Measurements from ENCODE around the gene ZNF430. TPM values are rescaled to one million over a fixed set of nuclear protein-coding genes. Genes with fewer than 3 reads are reported as not detected.

The ZNF430 gene
- total RNA-seq, 5 donors from 2014 or later (not counting 1 experiment from before 2014, with no cell fraction given) = 33.2 to 47.3 (median 45.2) TPM

GRCh38 chr19:21023901-21024300, 3.4 kb downstream of the ZNF430 start:
- ATAC-seq (replicated peaks in 1 of 4) (no peak), DNase-seq (no peak)
- Histone ChIP-seq H3K9me3 (no peaks in the 10 kb centered on the region), H3K36me3 (ENCODE audit: control insufficient read depth in 2 of 2, extremely low read depth in 1 of 2, insufficient read depth in 1 of 2, low read length in 1 of 2) (peaks cover 0 to 31% of the 10 kb centered on the region in 2 donors), H3K27me3 (replicated peaks in 1 of 2; ENCODE audit: control insufficient read depth in 2 of 2, extremely low read depth in 1 of 2, insufficient read depth in 2 of 2, low read length in 1 of 2) (no peaks in the 10 kb centered on the region), H3K27ac (ENCODE audit: low read length) (no peak overlapping the region), H3K4me1 (ENCODE audit: control insufficient read depth in 1 of 2, extremely low read depth in 1 of 2, insufficient read depth in 2 of 2, low read length in 2 of 2) (peaks cover 11 to 32% of the 10 kb centered on the region in 2 experiments), H3K4me3 (ENCODE audit: control insufficient read depth in 1 of 2, extremely low read depth in 1 of 2, low read length in 1 of 2) (no peak overlapping the region)
- peaks cover 78 to 86% (median 85%) of the 10 kb centered on the region in 3 donors for H3K4me1 Mint-ChIP-seq
- H3K27me3 Mint-ChIP-seq = no peaks in the 10 kb centered on the region
- peak overlapping the region in 1 of 2 donors; percentile 0 for H3K27ac Mint-ChIP-seq
- ChIA-PET POLR2A (interaction anchor here (0.6 kb wide), 3 partner anchors 24 to 1950 kb away, joined by 3 to 9 read pairs (median 3); no protein-coding TSS in a partner anchor), CTCF (interaction anchor here in 1 of 2 donors (0.6 kb wide), 1 partner anchor 22 kb away, joined by 3 read pairs; no protein-coding TSS in a partner anchor)
- H3K4me3 Mint-ChIP-seq = peak overlapping the region in 1 of 3 donors; percentile 24
- peaks cover 53% of the 10 kb centered on the region for H3K36me3 Mint-ChIP-seq
- no peaks in the 10 kb centered on the region for H3K9me3 Mint-ChIP-seq

DNA sequence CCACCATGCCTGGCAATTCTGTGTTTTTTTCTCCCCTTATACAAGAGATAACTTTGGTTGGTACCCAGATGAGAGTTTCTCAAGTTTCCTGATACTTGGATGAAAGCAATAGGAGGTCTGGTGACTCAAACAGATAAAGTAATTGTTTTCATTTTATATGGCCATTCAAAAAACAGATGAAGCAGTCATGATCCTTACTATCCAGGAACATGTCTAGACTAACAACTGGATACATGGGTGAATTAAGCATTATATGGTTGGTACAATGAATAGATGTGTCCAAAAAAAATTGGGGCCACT, 8.5 kb downstream of the ZNF430 start:
- Mint-ChIP-seq H3K36me3 (peaks cover 70% of the 10 kb centered on the region), H3K9me3 (no peaks in the 10 kb centered on the region), H3K4me3 (peak overlapping the region in 1 of 3 donors; percentile 3), H3K27me3 (no peaks in the 10 kb centered on the region), H3K27ac (peak overlapping the region in 1 of 2 donors; percentile 64), H3K4me1 (peaks cover 68 to 77% (median 76%) of the 10 kb centered on the region in 3 donors)
- Histone ChIP-seq H3K36me3 (ENCODE audit: control insufficient read depth in 2 of 2, extremely low read depth in 1 of 2, insufficient read depth in 1 of 2, low read length in 1 of 2) (peaks cover 8 to 41% of the 10 kb centered on the region in 2 donors), H3K27ac (ENCODE audit: low read length) (no peak overlapping the region), H3K4me1 (ENCODE audit: control insufficient read depth in 1 of 2, extremely low read depth in 1 of 2, insufficient read depth in 2 of 2, low read length in 2 of 2) (peaks cover 0 to 17% of the 10 kb centered on the region in 2 experiments), H3K27me3 (replicated peaks in 1 of 2; ENCODE audit: control insufficient read depth in 2 of 2, extremely low read depth in 1 of 2, insufficient read depth in 2 of 2, low read length in 1 of 2) (no peaks in the 10 kb centered on the region), H3K9me3 (no peaks in the 10 kb centered on the region), H3K4me3 (ENCODE audit: control insufficient read depth in 1 of 2, extremely low read depth in 1 of 2, low read length in 1 of 2) (no peak overlapping the region)
- no peak for DNase-seq
- CTCF ChIA-PET = no interaction called here
- no peak for ATAC-seq (replicated peaks in 1 of 4)
- POLR2A ChIA-PET = no interaction called here

- peaks cover 20 to 49% (median 39%) of the 10 kb centered on the region in 3 donors for H3K9me3 Mint-ChIP-seq
- peaks cover 5% of the 10 kb centered on the region for H3K9me3 ChIP-seq
- no peak overlapping the region for H3K27ac ChIP-seq (ENCODE audit: low read length)
- peaks cover 19 to 34% (median 31%) of the 10 kb centered on the region in 3 donors for H3K4me1 Mint-ChIP-seq
- no peak overlapping the region for H3K4me3 Mint-ChIP-seq
- peaks cover 77% of the 10 kb centered on the region for H3K36me3 Mint-ChIP-seq
- DNase-seq = no peak
- no peak overlapping the region for H3K27ac Mint-ChIP-seq
- H3K27me3 Mint-ChIP-seq = no peaks in the 10 kb centered on the region
- H3K4me3 ChIP-seq (ENCODE audit: control insufficient read depth in 1 of 2, extremely low read depth in 1 of 2, low read length in 1 of 2) = no peak overlapping the region
- H3K4me1 ChIP-seq (ENCODE audit: control insufficient read depth in 1 of 2, extremely low read depth in 1 of 2, insufficient read depth in 2 of 2, low read length in 2 of 2) = no peaks in the 10 kb centered on the region
- no peak for ATAC-seq (replicated peaks in 1 of 4)
- POLR2A ChIA-PET = no interaction called here
- CTCF ChIA-PET = no interaction called here
- H3K36me3 ChIP-seq (ENCODE audit: control insufficient read depth in 2 of 2, extremely low read depth in 1 of 2, insufficient read depth in 1 of 2, low read length in 1 of 2) = peaks cover 0 to 52% of the 10 kb centered on the region in 2 donors
- H3K27me3 ChIP-seq (replicated peaks in 1 of 2; ENCODE audit: control insufficient read depth in 2 of 2, extremely low read depth in 1 of 2, insufficient read depth in 2 of 2, low read length in 1 of 2) = no peaks in the 10 kb centered on the region
Measured at GRCh38 chr19:21045028-21045427, 24.6 kb downstream of the ZNF430 start.

- Mint-ChIP-seq H3K36me3 (peaks cover 70% of the 10 kb centered on the region), H3K27me3 (no peaks in the 10 kb centered on the region), H3K9me3 (peaks cover 20 to 53% (median 41%) of the 10 kb centered on the region in 3 donors), H3K27ac (no peak overlapping the region), H3K4me3 (no peak overlapping the region), H3K4me1 (peaks cover 19 to 34% (median 31%) of the 10 kb centered on the region in 3 donors)
- Histone ChIP-seq H3K27me3 (replicated peaks in 1 of 2; ENCODE audit: control insufficient read depth in 2 of 2, extremely low read depth in 1 of 2, insufficient read depth in 2 of 2, low read length in 1 of 2) (no peaks in the 10 kb centered on the region), H3K36me3 (ENCODE audit: control insufficient read depth in 2 of 2, extremely low read depth in 1 of 2, insufficient read depth in 1 of 2, low read length in 1 of 2) (peaks cover 0 to 51% of the 10 kb centered on the region in 2 donors), H3K4me1 (ENCODE audit: control insufficient read depth in 1 of 2, extremely low read depth in 1 of 2, insufficient read depth in 2 of 2, low read length in 2 of 2) (no peaks in the 10 kb centered on the region), H3K27ac (ENCODE audit: low read length) (no peak overlapping the region), H3K4me3 (ENCODE audit: control insufficient read depth in 1 of 2, extremely low read depth in 1 of 2, low read length in 1 of 2) (no peak overlapping the region), H3K9me3 (peaks cover 5% of the 10 kb centered on the region)
- WGBS (ENCODE audit: insufficient coverage) = 100% methylated on average over 1 of the region's 3 CpGs
- ChIA-PET POLR2A (interaction anchor here in 1 of 2 donors (0.5 to 0.7 kb wide), 2 partner anchors 26 to 92 kb away, joined by 4 to 10 read pairs; no protein-coding TSS in a partner anchor), CTCF (interaction anchor here in 1 of 2 donors (0.5 kb wide), 1 partner anchor 9 kb away, joined by 5 read pairs; no protein-coding TSS in a partner anchor)
- DNase-seq (no peak), ATAC-seq (replicated peaks in 1 of 4) (no peak)
Measured at GRCh38 chr19:21046489-21046888, 26.0 kb downstream of the ZNF430 start.

- peaks cover 69% of the 10 kb centered on the region for H3K36me3 Mint-ChIP-seq
- H3K9me3 Mint-ChIP-seq = peaks cover 20 to 59% (median 47%) of the 10 kb centered on the region in 3 donors
- peaks cover 8% of the 10 kb centered on the region for H3K9me3 ChIP-seq
- no peaks in the 10 kb centered on the region for H3K4me1 ChIP-seq (ENCODE audit: control insufficient read depth in 1 of 2, extremely low read depth in 1 of 2, insufficient read depth in 2 of 2, low read length in 2 of 2)
- ATAC-seq (replicated peaks in 1 of 4) = no peak
- peaks cover 19 to 33% (median 30%) of the 10 kb centered on the region in 3 donors for H3K4me1 Mint-ChIP-seq
- DNase-seq = no peak
- no peaks in the 10 kb centered on the region for H3K27me3 ChIP-seq (replicated peaks in 1 of 2; ENCODE audit: control insufficient read depth in 2 of 2, extremely low read depth in 1 of 2, insufficient read depth in 2 of 2, low read length in 1 of 2)
- POLR2A ChIA-PET = no interaction called here
- no peak overlapping the region for H3K27ac Mint-ChIP-seq
- WGBS (ENCODE audit: insufficient coverage) = no CpG with 5 or more reads among the region's 2 CpGs
- no peak overlapping the region for H3K4me3 ChIP-seq (ENCODE audit: control insufficient read depth in 1 of 2, extremely low read depth in 1 of 2, low read length in 1 of 2)
- peaks cover under 1 to 44% of the 10 kb centered on the region in 2 donors for H3K36me3 ChIP-seq (ENCODE audit: control insufficient read depth in 2 of 2, extremely low read depth in 1 of 2, insufficient read depth in 1 of 2, low read length in 1 of 2)
- no peaks in the 10 kb centered on the region for H3K27me3 Mint-ChIP-seq
- H3K4me3 Mint-ChIP-seq = no peak overlapping the region
- CTCF ChIA-PET = no interaction called here
- no peak overlapping the region for H3K27ac ChIP-seq (ENCODE audit: low read length)
Measured at GRCh38 chr19:21047716-21048115, 27.3 kb downstream of the ZNF430 start.

DNA sequence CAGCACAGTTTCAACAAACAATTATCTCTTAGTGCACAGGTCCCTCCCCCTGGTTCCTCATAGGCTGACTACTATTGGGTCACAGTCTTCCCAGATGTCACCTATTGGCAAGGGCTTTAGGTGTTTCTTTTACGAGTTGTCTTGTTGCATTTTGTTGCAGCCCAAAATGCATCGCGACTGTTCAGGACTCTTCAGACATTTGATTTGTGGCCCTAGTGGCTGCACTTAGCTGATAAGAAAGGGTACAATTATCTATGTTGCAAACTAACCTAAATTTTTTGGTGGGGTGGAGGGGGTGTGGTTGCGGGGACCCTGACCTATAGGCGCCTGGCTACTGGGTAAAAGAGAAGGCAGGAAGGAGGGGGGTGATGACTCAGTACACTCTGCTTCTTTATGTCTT, 32.4 kb downstream of the ZNF430 start:
- Mint-ChIP-seq H3K9me3 (peaks cover 0 to 34% (median 21%) of the 10 kb centered on the region in 3 donors), H3K4me1 (no peaks in the 10 kb centered on the region), H3K27ac (no peak overlapping the region), H3K36me3 (peaks cover 64% of the 10 kb centered on the region), H3K4me3 (no peak overlapping the region), H3K27me3 (no peaks in the 10 kb centered on the region)
- H3K36me3 ChIP-seq (ENCODE audit: control insufficient read depth in 2 of 2, extremely low read depth in 1 of 2, insufficient read depth in 1 of 2, low read length in 1 of 2) = peaks cover 16 to 43% of the 10 kb centered on the region in 2 donors
- no peak overlapping the region for H3K27ac ChIP-seq (ENCODE audit: low read length)
- no peak for ATAC-seq (replicated peaks in 1 of 4)
- no peak overlapping the region for H3K4me3 ChIP-seq (ENCODE audit: control insufficient read depth in 1 of 2, extremely low read depth in 1 of 2, low read length in 1 of 2)
- no peak for DNase-seq
- no peaks in the 10 kb centered on the region for H3K4me1 ChIP-seq (ENCODE audit: control insufficient read depth in 1 of 2, extremely low read depth in 1 of 2, insufficient read depth in 2 of 2, low read length in 2 of 2)
- H3K9me3 ChIP-seq = peaks cover 31% of the 10 kb centered on the region
- 94% methylated on average over 2 of the region's 5 CpGs for WGBS (ENCODE audit: insufficient coverage)
- no peaks in the 10 kb centered on the region for H3K27me3 ChIP-seq (replicated peaks in 1 of 2; ENCODE audit: control insufficient read depth in 2 of 2, extremely low read depth in 1 of 2, insufficient read depth in 2 of 2, low read length in 1 of 2)
- CTCF ChIA-PET = no interaction called here
- POLR2A ChIA-PET = no interaction called here

GRCh38 chr19:21065336-21065735, 44.9 kb downstream of the ZNF430 start:
- Mint-ChIP-seq H3K4me3 (no peak overlapping the region), H3K27ac (no peak overlapping the region), H3K4me1 (no peaks in the 10 kb centered on the region), H3K36me3 (peaks cover 41% of the 10 kb centered on the region), H3K27me3 (no peaks in the 10 kb centered on the region), H3K9me3 (peaks cover 0 to 12% (median 11%) of the 10 kb centered on the region in 3 donors)
- POLR2A ChIA-PET = interaction anchor here in 1 of 2 donors (0.7 kb wide), 1 partner anchor 735 kb away, joined by 10 read pairs; no protein-coding TSS in a partner anchor
- Histone ChIP-seq H3K36me3 (ENCODE audit: control insufficient read depth in 2 of 2, extremely low read depth in 1 of 2, insufficient read depth in 1 of 2, low read length in 1 of 2) (peaks cover 5% of the 10 kb centered on the region in 2 donors), H3K4me1 (ENCODE audit: control insufficient read depth in 1 of 2, extremely low read depth in 1 of 2, insufficient read depth in 2 of 2, low read length in 2 of 2) (no peaks in the 10 kb centered on the region), H3K9me3 (no peaks in the 10 kb centered on the region), H3K4me3 (ENCODE audit: control insufficient read depth in 1 of 2, extremely low read depth in 1 of 2, low read length in 1 of 2) (no peak overlapping the region), H3K27me3 (replicated peaks in 1 of 2; ENCODE audit: control insufficient read depth in 2 of 2, extremely low read depth in 1 of 2, insufficient read depth in 2 of 2, low read length in 1 of 2) (no peaks in the 10 kb centered on the region), H3K27ac (ENCODE audit: low read length) (no peak overlapping the region)
- CTCF ChIA-PET = interaction anchor here in 1 of 2 donors (0.6 kb wide), 1 partner anchor 1329 kb away, joined by 4 read pairs; no protein-coding TSS in a partner anchor
- ATAC-seq (replicated peaks in 1 of 4) (no peak), DNase-seq (no peak)
